Esophagus mucosa (tissue), 1 donor: Measurements from ENCODE around the gene ZCCHC9. TPM values are rescaled to one million over a fixed set of nuclear protein-coding genes. Genes with fewer than 3 reads are reported as not detected.
"Not testable (repeated sequence)": the region's sequence is repeated elsewhere in the genome, so short reads cannot be mapped to it uniquely, and the experiment has no call there.

Source experiments
- ATAC-seq: fragments of 200-7000 bp; cut with Tn5 transposase; one replicate; pipeline ENCODE4 v1.9.1; 2020
- total RNA-seq: library from RNA; stranded (reverse); gene quantifications from one replicate; pipeline ENCODE4 v1.2.4, GENCODE V29; 2023
- donor health status: DM: yes; HTN: yes; CAD: no.

ZCCHC9 gene, protein sequence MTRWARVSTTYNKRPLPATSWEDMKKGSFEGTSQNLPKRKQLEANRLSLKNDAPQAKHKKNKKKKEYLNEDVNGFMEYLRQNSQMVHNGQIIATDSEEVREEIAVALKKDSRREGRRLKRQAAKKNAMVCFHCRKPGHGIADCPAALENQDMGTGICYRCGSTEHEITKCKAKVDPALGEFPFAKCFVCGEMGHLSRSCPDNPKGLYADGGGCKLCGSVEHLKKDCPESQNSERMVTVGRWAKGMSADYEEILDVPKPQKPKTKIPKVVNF
- 17.1 TPM for total RNA-seq

DNA sequence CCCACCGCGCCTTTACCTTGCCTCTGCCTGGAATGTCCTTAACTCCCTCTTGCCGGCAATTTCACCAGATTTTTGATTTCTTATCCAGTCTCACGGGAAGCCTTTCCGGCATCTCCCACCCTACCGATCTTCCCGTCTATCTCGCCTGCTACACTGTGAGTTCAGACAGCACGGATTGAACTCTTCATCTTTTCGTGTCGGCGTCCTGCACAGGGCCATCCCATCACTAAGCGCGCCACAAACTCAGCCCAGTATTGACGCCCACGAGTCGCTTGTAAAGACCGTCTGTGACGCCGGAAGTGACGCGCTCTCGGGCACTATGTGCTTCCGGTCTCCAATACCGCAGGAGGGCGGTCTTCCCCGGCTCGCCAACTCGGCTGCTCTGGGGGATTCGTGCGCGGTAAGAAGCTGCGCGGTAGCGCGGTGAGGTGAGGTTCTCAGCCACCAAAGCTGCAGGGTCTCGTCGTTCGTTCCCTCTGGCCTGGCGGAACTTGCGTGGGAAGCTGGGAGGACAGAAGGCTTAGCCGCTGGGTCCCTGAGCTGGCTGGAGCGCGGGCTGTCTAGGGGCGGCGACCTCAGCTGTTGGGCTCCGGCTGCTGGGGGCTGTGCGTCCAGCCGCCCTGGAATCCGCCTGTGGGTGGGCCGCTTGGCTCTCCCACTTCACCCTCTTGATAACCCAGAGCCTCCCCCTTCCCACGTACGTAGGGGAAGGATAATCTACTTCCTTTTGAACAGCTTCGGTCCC, at the start of gene ZCCHC9:
TSS of gene ZCCHC9 (plus strand) at position 317 of the 745 bp plus-strand sequence. CDS start 3,171 bp downstream, outside the sequence.
- peak; percentile 99 for ATAC-seq

DNA sequence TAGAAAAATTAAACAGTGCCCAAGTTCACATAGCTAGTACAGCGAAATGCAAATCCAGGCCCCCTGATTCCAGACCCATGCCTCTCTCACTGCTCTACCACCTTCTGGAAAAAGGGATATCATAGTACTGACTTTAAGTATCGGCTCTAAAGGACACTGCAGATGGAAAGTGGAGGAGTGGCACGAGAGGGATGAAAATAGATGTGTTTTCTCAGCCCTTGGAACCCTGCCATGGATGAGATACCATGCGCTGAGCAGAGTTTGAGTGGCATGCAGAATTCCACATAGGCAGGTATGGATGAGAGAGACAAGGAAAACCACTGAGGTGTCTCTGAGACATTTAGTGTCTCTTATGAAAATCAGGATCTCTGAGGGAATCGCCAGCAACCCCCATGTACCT, 49.5 kb upstream of the ZCCHC9 start:
- no peak for ATAC-seq

DNA sequence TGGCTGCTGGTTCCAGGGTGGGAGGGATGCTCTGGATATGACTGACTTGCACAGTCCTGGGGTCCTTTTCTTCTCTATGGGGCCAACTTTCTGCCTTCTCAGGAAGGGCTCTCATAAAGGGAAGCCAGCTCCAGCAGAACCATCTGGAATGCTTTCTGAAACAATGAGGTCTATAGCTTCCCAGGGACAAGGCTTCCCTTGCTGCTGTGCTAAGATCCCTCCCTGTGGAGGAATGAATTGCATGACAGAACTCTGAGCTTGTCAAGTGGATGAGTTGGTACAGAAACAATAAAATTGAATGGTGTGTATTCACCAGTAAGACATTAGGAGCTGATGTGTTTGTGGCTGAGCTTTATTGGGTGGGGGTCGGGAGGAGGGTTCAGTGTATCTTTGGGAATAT, 48.5 kb upstream of the ZCCHC9 start:
- ATAC-seq = no peak

DNA sequence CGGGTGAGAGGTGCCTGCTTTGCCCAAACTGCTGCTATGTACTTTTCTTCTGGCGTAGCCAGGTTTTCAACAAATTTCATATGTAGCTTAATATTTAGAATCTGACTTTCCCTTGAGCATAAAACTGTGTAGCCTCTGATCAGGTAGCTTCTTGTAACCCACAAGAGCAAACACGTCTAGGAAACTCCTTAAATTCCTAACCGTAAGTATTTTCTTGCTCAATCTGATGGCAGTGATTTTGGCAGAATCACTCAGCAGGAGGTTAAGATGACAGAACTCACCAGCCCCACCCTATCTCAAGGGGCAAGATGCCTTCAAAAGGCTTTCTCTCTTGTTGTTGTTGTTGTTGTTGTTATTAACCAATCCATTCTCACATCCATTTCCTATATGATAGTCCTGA, 47.5 kb upstream of the ZCCHC9 start:
- peak; percentile 89 for ATAC-seq

DNA sequence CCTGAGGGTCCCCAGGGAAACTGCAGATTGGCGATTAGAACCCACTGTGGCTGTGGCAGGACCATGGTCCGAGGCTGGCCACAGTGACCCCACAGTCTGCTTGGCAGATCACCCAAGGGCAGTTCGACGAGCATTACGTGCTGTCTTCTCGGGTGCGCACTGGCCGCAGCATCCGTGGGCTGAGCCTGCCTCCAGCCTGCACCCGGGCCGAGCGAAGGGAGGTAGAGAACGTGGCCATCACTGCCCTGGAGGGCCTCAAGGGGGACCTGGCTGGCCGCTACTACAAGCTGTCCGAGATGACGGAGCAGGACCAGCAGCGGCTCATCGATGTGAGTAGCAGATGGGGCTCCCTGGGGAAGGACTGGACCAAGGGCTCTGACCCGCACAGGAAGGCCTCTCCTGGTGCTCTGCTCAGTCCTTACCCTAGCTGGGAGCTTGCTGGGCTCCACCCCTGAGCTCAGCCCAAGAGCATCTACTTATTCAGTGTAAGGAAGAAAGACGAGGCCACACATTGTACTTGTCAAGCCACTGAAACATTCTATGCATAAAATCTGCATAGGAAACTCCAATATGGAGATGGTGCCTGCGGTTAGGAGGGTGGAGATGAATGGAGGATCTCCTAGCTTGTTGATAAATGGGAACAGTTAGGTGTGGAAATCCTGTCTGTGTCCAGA, 46.4 kb upstream of the ZCCHC9 start:
- ATAC-seq = peak; percentile 12

DNA sequence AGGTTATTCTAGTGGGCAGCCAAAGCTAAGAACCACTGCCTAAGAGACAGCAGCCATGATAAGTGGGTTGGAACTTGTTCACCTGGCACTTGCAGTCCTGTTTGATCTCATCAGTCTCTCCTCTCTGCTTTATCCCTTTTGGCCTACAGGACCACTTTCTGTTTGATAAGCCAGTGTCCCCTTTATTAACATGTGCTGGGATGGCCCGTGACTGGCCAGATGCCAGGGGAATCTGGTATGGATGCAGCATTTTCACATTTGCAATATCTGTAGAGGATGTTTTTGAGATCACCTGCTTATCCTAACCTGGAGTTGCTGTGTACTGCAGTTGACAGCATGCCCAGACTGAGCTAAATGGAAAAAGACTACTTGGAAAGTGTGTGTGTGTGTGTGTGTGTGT, 44.6 kb upstream of the ZCCHC9 start:
- no peak for ATAC-seq

DNA sequence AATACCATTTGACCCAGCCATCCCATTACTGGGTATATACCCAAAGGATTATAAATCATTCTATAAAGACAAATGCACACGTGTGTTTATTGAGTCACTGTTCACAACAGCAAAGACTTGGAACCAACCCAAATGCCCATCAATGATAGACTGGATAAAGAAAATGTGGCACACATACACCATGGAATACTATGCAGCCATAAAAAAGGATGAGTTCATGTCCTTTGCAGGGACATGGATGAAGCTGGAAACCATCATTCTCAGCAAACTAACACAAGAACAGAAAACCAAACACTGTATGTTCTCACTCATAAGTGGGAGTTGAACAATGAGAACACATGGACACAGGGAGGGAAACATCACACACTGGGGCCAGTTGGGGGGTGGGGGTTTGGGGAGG, 38.6 kb upstream of the ZCCHC9 start:
- ATAC-seq = not testable (repeated sequence)

DNA sequence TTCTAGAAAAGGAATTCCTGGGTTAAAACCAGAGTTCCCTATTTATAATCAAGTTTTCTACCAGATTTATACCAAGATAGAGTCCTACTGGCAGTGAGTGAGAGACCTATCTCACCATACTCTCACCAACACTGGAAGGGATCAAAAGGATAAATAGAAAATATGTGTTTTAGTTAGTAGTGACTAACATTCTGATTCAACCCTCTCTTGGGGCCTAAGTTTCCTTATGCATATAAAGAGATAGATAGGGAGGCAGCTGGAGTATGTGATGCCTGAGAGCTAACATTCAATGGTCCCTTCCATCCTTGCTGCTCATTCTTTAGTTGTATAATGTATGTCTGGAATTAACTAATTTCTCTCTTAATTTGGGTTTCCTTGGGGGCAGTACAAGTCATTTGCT, 36.3 kb upstream of the ZCCHC9 start:
- ATAC-seq = no peak

DNA sequence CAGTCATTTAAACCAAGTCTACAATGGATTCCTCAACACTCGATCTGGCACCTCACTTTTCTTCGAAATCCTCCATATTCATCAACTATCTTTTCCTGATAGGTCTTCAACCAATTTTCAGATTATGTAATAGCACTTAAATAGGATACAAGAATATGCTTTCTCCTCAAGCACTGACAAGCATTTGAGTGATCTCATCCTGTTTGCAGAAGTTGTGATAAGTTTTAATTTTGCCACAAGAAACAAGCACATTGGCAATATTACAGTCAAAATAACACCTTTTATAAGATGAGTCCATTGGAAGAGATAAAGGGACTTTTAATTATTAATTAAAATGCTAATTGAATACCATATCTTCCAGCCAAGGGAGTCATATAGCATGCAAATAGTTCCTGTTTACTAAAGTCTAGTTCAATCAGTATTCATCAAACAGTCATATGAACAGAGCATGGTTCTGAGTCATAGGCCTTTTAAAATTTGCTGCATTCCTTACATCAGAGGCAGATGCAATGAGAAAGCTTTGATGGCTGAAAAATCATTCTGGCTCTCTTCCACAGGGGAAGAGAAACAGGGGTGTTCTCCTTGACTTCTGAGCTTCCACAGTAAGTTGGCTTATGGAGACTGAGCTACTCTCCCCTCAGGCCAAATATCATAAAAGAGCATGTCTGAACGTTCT, 32.7 kb upstream of the ZCCHC9 start:
- ATAC-seq = peak; percentile 88

DNA sequence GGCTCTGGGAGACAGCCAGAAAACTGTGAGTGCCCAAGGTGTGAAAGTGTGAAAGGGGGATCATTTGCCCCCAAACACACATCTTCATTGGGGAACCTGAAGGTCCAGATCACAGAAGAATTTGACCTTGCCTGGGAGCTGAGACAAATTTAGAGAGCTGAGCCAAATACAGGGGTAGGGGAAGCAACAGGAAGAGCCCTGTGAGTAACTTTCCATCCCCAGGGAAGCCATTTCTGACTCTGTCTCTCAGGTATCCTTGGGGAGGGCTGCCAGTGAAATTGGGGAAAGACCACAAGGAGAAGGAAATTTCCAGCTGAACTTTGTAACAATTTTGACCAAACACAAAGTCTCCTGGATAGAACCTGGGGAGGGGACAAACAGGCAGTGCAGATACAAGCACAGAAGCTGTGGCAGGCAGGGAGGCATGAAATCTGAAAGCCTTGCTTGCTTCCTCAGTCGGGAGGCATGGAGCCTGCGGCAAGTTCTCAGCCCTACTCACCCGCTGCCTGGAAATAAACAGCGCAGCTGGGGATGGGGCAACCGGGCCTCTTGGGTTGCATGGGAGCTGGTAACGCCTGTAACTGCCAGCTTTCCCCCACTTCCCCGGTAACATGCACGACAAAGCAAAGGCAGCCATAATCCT, 31.5 kb upstream of the ZCCHC9 start:
- ATAC-seq = no peak

DNA sequence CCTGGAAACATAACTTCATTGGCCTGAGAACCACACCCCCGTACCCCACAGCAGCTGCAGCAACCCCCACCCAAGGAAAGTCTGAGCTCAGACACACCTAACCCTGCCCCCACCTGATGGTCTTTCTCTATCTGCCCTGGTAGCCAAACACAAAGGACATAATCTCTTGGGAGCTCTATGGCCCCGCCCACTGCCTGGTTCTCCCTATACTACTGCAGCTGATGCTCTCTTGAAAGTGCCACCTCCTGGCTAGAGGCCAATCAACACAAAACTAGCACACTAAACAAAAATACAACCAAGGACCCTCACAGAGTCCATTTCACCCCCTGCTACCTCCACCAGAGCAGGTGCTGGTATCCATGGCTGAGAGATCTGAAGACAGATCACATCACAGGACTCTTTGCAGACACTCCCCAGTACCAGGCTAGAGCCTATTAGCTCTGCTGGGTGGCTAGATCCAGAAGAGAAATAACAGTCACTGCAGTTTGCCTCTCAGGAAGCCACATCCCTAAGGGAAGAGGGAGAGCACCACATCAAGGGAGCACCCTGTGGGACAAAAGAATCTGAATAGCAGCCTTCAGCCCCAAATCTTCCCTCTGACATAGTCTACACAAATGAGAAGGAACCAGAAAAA, 30.9 kb upstream of the ZCCHC9 start:
- ATAC-seq = not testable (repeated sequence)

DNA sequence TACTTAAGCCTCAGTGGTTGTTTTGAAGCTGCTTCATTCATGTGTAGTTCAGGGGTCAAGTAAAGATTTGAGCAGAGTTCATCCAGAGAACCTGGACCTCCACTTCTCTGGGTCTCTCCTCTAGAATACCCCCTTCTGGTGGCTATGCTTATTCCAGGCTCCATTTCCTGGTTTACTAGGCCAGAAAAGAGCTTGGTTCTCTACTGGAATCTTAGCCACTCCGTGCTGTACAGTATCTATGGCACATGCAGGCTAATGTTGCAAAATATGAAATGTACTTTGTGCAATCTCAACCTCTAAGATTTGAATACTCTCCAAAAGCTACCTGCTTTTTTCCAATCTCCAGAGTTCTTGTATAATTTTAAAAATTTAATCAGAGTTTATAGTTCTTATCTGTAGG, 17.4 kb upstream of the ZCCHC9 start:
- ATAC-seq = no peak

DNA sequence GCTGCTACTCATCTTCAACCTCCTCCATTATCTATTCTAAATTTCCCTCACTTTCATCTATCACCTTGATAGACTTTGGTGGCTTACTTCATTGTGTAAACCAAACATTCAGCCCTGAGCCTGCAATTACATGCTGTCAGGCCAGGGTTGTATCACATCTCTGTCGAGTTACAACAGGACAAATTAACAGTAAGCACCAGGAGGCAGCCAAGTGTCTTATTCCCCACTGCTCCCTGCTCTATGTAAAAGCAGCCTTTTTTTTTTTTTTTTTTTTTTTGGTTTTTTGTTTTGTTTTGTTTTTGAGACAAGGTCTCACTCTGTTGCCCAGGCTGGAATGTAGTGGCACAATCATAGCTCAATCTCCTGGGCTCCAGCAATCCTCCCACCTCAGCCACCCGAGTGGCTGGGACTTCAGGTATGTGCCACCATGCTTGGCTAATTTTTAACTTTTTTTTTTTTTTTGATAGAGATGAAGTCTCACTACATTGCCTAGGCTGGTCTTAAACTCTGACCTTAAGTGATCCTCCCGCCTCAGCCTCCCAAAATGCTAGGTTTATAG, 15.2 kb upstream of the ZCCHC9 start:
- no peak for ATAC-seq

DNA sequence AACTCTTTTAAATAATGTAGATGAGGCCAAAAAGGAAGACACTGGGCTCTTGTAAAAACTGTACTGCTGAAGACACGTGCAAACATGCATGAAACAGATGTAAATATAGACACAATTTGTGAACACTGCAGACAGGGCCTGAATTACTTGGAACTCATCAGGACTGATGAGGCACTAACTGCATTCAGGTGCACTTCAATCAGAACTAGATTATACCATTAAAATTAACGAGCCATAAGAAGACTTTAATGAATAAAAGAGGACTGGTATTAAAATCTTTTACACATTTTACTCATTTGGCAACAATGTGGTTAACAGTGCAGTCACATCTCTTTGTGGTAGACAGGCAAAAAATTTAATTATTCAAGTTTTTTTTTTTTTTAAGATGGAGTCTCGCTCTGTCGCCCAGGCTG, 13.4 kb upstream of the ZCCHC9 start:
- ATAC-seq = no peak

DNA sequence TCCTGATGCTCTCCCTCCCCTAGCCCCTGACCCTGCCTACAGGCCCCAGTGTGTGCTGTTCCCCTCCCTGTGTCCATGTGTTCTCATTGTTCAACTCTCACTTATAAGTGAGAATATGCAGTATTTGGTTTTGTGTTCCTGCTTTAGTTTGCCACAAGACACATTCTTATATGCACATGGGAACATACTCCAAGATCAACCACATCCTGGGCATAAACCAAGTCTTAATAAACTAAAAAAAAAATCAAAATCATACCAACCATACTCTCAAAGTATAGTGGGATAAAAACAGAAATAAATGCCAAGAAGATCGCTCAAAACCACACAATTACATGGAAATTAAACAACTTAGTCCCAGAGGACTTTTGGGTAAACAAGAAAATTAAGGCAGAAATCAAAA, 11.2 kb upstream of the ZCCHC9 start:
- no peak for ATAC-seq

DNA sequence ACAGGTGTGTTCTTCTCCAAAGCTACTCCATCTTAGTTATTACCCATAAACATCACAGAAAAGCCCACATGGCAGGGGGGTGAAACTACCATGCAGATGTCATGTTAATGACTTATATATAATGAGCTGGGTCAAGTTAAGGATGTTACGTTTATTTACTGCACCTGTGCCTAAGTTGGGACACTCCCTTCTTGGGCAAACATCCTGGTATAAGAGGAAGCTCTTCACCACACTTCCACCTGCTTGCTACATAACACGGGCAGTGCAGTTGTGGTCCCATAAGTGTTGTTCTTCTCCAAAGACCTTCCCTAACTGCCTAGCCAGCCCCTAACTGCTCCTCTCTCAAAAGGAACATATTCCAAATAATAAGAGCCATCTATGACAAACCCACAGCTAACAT, 9.3 kb upstream of the ZCCHC9 start:
- ATAC-seq = peak; percentile 55

DNA sequence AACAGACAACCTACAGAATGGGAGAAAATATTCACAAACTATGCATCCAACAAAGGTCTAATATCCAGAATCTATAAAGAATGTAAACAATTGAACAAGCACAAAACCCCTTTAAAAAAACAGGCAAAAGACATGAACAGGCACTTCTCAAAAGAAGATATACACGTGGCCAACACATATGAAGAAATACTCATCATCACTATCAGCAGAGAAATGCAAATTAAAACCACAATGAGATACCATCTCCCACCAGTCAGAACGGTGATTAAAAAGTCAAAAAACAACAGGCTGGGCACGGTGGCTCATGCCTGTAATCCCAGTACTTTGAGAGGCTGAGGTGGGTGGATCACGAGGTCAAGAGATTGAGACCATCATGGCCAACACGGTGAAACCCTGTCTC, 7.4 kb upstream of the ZCCHC9 start:
- ATAC-seq = not testable (repeated sequence)

DNA sequence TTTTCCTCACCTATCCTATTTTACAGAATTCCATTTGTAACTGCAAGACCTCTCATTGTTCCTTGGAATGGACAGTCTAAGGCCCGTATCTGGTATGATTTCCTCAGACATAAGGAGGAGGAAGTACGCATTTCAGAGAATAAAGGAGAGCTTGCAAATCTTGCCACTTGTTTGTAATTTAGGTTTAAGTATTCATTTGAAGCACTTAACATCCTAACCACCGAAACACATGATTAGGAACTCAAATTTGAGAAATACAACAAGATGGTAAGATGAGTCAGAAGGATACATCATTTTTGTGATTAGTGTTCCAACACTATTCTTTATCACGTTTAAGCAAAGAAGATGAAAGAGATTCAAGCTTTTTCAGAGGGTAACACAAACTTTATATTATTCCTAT, 3.9 kb upstream of the ZCCHC9 start:
- ATAC-seq = no peak

DNA sequence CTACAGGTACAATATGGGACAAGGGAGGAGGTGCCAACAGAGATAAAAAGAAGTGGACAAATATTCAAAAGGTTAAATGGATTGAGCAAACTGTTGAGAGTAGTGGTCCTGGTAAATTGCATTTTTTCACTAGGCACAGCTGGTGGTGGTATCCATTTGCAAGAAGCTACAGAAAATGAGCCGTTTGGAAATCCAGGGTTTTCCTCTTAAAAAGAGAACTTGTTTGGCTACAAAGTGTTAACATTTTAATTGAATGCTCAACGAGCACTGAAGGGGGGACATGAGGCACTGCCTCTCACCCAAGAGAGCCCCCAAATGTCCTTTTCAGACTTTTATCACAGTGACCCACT, 491 bp upstream of the ZCCHC9 start:
- no peak for ATAC-seq

DNA sequence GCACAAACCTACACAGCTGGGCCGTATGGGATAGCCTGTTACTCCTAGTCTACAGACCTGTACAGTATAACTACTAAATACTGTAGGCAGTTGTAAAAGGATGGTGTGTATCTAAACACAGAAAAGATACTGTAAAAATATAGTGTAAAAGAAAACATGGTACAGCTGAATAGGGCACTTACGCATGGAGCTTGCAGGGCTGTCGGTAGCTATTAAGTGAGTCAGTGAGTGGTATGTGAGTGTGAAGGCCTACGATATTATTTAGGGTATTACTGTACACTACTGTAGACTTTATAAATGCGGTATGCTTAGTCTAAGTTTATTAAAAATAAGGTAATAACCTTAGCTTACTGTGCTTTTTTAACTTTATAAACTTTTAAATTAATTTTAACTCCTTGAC, 1.2 kb downstream of the ZCCHC9 start:
- no peak for ATAC-seq

DNA sequence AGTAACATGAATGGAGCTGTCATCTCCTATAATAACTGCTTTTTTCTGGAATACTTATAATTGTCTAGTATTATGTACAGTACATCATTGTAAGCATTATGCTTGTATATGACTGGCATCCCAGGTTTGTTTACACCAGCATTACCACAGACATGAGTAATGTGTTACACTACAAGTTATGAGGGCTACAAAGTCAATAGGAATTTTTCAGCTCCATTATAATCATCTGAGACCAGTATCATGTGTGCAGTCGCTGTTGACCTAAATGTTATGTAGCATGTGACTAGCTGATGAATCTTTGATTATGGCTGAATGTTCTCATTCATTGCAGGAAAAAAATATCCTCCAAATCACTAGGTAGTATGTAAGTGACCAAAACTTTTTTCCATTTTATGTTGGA, 2.2 kb downstream of the ZCCHC9 start:
- no peak for ATAC-seq

DNA sequence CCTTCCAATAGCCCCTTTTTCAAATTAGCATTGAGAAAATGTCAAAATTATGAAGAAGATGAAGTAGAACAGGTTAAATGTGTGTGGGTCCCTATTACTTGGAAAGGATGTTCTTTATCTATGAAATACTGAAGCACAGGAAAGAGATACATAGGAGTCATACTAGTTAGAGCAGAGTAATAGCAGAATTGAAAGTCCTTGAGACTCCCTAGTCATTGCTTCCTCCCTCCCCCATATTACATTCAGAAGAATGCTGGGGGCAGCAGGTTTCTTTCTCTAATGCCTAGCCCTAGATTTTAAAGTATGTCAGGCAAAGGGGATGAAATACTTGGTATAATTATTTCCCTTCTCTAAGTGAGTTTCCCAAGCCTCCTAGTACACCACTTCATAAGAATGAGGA, 4.4 kb downstream of the ZCCHC9 start:
- ATAC-seq = no peak
